HCT116 (cell line): ENCODE results near the gene EGFL8.

ENCODE experiments used
- CEBPB ChIP-seq: IDR thresholded peaks from 2 replicates; pipeline ENCODE4 v1.6.1; 2012; ENCODE audit warnings: low read depth
- CTCF ChIP-seq, 3 experiments: fragments of 200-600 bp in 1 of 3; sonication (generic) in 1 of 3; IDR thresholded peaks in 2 of 3; conservative IDR thresholded peaks in 1 of 3; 2 replicates each; pipeline ENCODE4 v1.5.1; 2012 to 2017; ENCODE audit warnings: low read depth in 2 of 3, low read length in 2 of 3, antibody characterized with exemption in 1 of 3, borderline replicate concordance in 1 of 3, control low read depth in 1 of 3, mild to moderate bottlenecking in 1 of 3, mixed read lengths in 1 of 3, mixed run types in 1 of 3, moderate library complexity in 1 of 3; ENCODE audit not compliant: insufficient read depth in 1 of 3
- REST ChIP-seq: IDR thresholded peaks from 2 replicates; pipeline ENCODE4 v1.6.1; 2012; ENCODE audit warnings: low read depth
- ZNF274 ChIP-seq: fragments of 200-500 bp; sonication (Bioruptor generic); IDR thresholded peaks from 2 replicates; pipeline ENCODE4 v1.6.1; 2014; ENCODE audit warnings: mild to moderate bottlenecking, low read depth, low read length, inconsistent platforms

GRCh38 chr6:32166411-32167061, 2.1 kb downstream of the EGFL8 start:
- no peak for TF ChIP-seq ZNF274
- TF ChIP-seq CTCF (IDR thresholded peaks at IDR 0.05 in 2 of 3, conservative IDR thresholded peaks at IDR 0.05 in 1 of 3; ENCODE audit: borderline replicate concordance in 1 of 3, insufficient read depth in 1 of 3, low read depth in 2 of 3, low read length in 2 of 3) = 0 out of 6 replicates have a peak, but pooled peaks of 1 of the 3 experiments have one; percentile 17
- TF ChIP-seq CEBPB = no peak
- TF ChIP-seq REST = no peak
